ENCODE results near the gene ESYT2.
A peak's percentile ranks its signal among the peaks of the same experiment; 100 is the strongest.
"Not testable (repeated sequence)": the region's sequence is repeated elsewhere in the genome, so short reads cannot be mapped to it uniquely, and the experiment has no call there.

Gene ESYT2

DNA sequence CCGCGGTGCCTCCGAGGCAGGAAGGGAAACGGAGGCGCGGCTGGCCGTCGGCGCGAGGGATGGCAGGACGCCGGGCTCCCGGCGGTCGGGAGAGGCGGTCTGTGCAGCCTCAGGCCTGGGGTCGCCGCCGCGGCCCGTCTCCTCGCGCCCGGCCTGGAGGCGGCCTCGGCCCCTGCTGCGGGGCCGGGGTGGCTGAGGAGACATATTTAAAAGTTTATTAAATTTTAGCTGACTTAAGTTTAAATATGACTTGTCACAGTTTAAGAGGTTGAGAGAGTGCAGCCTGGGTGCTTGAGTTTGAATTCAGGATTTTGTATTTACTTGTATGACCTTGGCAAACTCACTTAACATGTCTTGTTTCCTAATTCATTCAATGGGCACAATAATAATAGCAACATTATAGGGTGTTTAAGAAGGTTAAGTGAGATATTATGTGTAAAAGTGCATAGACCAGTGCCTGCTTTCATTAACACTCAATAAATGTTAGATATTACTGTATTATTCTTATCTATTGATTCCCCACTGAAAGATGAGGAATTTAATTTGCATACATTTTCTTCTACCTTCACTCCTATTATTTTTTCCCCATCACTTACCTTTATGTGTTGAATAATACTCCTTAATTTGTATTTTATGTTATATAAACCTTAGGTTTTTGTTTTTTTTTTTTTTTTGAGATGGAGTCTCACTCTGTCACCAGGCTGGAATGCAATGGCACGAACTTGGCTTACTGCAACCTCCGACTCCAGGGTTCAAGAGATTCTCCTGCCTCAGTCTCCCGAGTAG, 27.8 kb upstream of the ESYT2 start:
- DNase-seq (ENCODE audit: low spot score) = peak; percentile 18

DNA sequence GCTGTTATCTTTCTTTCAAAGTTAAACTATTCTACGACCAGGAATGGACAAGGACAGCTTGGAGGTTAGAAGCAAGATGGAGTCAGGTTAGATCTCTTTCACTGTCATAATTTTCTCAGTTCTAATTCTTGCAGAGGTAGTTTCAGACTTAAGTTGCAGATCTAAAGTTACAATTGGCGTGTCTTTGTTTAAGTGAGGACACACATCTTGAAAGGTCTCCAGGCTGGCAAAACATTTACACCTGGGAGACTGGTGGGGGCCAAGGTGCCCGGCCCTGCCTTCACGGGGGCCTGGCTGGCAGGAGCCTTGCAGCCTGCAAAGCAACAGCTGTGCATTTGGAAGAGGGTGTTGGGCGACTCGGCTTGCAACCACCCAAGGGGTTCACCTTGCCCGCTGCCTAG, 25.4 kb upstream of the ESYT2 start:
- DNase-seq (ENCODE audit: low spot score) = no peak

- no peak for DNase-seq (ENCODE audit: low spot score)
Measured at GRCh38 chr7:158850545-158851102, 21.3 kb upstream of the ESYT2 start.

DNA sequence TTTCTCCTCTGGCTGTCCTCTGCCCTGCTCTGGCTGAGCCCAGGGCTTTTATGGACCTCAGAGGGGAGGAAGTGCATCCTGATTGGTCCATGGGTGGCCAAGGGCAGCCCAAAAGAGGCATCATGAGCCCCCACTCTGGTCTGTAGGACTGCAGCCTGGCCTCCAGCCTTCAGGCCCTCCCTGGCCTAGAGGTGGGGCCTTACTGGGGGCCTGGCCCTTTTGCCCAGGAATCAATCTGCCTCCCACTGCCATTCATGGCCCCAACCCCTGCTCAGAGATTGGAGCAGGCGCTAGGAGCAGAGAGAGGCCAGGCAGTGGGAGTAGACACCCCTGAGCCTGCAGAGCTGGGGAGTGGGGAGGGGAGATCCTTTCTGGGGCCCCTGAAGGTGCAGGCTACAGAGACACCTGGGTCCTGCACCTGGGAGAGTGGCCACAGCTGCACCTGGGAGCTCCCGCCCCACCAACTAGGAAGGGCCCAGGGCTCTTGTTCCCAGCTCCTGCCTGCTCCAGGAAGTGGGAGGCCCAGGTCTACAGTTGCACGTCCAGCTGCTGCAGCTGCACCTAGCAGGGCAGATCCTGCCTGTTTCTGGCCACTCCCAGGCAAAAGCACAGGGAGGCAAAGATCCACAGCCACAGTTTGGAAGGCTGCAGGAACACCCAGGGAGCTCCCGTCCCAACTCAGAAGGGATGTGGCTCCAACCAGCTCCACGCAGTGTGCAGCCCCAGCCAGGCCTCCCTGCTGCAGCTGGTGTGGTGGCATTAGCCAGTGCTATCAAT, 20.6 kb upstream of the ESYT2 start:
- DNase-seq (ENCODE audit: low spot score) = no peak

GRCh38 chr7:158849442-158849767, 20.1 kb upstream of the ESYT2 start:
- no peak for DNase-seq (ENCODE audit: low spot score)

DNA sequence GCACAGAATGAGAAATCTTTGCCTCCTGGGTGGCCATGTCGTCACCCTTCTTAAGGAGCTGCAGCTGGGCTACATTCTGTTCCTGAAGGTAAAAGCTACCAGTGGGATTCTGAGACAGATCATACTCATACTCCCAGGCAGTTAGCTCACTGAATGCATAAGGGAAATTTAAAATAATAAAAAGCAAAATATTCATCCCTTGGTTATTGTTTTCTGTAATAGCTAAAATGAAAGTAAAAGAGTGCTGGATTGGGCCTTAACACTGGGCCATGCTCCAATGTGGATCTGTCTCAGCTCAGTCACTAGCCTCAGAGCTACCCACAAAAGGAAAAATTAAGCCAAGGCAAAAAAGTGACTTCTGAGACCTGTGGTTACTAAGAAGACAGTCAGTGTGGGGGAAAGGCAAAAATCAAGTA, 18.1 kb upstream of the ESYT2 start:
- DNase-seq (ENCODE audit: low spot score) = peak; percentile 35

DNA sequence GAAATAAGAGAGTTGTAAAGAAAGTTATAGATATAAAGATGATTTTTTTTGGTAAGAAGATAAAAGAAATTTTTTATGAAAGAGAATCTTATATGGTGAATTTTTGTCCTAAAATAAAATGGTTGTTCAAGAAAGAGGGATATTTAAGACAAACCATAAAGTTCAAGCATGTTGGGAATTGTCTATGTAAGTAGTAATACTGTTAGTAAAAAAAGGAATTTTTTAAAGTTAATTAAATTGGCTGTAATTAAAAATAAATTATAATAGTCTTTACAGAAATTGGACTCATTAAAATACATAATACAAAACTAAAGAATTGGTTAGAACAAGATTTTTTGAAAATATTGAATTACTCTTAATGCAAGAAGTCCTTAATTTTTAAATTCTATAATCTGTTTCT, 17.0 kb upstream of the ESYT2 start:
- no peak for DNase-seq (ENCODE audit: low spot score)

DNA sequence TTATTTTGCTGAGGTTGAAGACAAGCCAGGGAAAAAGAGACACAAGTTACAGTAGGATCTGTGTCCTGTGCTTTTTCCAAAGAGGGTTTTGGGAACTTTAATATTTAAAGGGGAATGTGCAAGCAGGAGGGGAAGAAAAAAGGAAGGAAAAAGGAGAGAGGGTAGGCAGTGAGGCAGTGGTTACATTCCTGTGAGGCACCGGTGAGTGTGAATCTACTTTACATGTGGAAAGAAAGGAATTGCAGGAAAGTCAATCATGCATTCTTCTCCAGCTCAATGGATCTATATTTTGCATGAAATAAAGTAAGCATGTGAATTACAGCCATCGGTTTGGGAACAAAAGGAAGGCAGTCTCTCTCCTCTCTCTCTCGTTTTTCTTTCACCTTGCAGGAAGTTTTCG, 14.5 kb upstream of the ESYT2 start:
- DNase-seq (ENCODE audit: low spot score) = no peak

- DNase-seq (ENCODE audit: low spot score) = no peak
Measured at GRCh38 chr7:158842486-158842885, 13.2 kb upstream of the ESYT2 start.

GRCh38 chr7:158840604-158841003, 11.3 kb upstream of the ESYT2 start:
- no peak for DNase-seq (ENCODE audit: low spot score)

DNA sequence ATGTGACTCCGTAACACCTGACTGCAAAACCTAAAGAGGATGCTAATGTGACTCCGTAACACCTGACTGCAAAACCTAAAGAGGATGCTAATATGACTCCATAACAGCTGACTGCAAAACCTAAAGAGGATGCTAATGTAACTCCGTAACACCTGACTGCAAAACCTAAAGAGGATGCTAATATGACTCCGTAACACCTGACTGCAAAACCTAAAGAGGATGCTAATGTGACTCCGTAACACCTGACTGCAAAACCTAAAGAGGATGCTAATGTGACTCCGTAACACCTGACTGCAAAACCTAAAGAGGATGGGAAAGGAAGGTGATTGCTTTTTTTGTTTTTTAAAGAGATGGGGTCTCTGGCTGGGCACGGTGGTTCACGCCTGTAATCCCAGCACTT, 9.9 kb upstream of the ESYT2 start:
- not testable (repeated sequence) for DNase-seq (ENCODE audit: low spot score)

DNA sequence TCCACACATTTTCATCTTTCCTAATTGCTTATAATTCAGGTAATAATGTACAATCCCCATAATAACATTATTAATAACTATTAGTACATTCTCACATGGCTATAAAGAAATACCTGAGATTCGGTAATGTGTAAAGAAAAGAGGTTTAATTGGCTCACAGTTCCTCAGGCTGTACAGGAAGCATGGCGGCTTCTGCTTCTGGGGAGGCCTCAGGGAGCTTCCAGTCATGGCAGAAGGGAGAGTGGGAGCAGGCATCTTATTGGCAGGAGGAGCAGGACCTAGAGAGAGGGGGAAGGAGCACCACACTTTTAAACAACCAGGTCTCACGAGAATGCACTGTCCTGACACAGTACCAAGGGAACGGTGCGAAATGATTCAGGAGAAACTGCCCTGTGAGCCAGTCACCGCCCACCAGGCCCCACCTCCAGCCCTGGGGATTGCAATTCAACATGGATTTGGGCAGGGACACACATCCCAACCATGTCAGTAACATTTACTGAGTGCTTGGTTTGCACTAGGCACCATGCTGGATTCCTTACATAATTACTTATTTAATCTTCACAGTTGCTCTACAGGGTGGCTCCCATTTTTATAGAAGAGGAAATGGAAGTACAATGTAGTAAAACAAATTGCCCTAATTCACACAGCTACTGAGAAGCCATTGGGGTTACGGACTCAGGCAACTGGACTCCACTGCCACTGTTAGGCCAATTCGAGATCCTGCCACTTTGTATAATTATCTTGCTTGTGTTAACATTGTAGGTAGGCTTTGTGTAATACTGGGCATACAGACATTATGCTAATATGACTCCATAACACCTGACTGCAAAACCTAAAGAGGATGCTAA, 8.7 kb upstream of the ESYT2 start:
- no peak for DNase-seq (ENCODE audit: low spot score)

- DNase-seq (ENCODE audit: low spot score) = no peak
Measured at GRCh38 chr7:158836692-158837091, 7.4 kb upstream of the ESYT2 start.

- no peak for DNase-seq (ENCODE audit: low spot score)
Measured at GRCh38 chr7:158834878-158835784, 5.8 kb upstream of the ESYT2 start.

- no peak for DNase-seq (ENCODE audit: low spot score)
Measured at GRCh38 chr7:158832994-158833393, 3.7 kb upstream of the ESYT2 start.

DNA sequence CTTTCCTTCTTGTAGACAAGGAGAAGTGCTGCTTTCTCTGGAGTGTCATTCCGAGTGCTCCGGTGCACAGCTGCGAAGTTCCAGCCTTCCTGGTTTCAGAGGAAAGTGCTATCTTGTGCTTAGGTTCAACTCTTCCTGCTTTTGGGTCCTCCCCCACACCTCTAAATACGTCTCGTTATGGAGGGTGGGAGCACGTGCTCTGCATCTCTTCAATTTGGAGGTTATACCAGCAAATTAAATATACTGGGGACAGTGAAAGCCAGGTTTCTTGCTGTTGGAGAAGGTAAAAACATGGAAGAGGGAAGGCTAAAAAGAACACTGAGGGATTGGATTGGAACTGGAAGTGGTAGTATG, 2.4 kb upstream of the ESYT2 start:
- no peak for DNase-seq (ENCODE audit: low spot score)

- no peak for DNase-seq (ENCODE audit: low spot score)
Measured at GRCh38 chr7:158830211-158830723, 958 bp upstream of the ESYT2 start.

DNA sequence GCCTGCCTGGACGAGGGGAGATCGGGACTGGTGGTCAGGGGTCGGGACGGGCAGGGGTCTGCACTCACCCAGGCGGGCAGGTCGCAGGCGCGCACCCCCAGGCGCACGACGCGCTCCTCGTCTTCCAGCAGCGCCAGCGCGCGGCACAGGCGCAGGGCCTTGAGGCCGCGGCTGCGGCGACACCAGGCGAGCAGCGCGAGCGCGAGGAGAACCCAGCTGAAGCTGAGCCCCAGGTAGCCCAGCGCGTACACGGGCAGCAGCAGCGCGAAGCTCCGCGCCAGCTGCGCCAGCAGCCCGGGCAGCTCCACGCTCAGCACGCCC, 328 bp downstream of the ESYT2 start:
- peak; percentile 60 for DNase-seq (ENCODE audit: low spot score)

DNA sequence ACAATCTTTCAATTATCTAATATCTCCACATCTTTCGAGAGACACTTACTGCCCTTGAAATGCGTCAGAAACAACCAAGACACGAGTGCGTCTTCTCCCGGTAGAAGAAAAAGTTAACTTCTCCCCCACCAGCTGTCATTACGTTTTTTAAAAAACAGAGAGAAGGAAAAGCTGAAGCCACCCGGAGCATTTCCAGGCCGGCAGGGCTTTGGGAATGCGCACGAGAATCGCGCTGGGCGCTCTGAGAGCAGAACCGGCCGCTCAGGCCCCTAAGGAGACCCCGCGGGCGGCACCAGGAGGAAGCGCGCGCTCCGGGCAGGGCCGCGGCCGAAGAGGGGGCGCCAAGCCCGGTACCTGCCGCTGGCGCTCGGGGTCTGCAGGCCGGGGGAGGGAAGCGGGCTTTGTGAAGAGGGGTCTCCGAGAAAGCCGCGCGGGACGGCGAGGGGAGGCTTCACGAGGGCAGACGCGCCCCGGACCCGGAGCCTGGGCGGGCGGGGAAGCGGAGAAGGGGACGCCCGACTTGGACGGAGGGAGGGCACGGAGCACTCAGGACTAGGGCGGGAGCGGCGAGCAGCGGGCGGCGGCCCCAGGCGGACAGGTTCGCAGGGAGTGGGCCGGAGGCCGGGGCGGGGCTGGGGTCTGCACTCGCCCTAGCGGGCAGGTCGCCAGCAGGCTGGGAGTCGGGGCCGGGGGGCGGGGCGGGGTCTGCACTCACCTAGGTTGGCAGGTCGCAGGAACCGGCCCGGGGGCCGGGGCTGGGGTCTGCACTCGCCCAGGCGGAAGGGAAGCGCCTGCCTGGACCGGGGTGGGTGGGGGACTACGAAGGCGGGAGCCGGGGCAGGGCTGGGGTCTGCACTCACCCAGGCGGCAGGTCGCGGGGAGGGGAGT, 932 bp downstream of the ESYT2 start:
- DNase-seq (ENCODE audit: low spot score) = no peak

GRCh38 chr7:158827411-158828132, 1.7 kb downstream of the ESYT2 start:
- DNase-seq (ENCODE audit: low spot score) = no peak

Data from AG08395 (cell line).